HuH-7 (cell line): ENCODE results near the gene FGF19.

Experiments
- DNase-seq: peaks from one replicate; pipeline ENCODE4 v3.0.0; 2011; ENCODE audit warnings: low spot score

FGF19 gene

DNA sequence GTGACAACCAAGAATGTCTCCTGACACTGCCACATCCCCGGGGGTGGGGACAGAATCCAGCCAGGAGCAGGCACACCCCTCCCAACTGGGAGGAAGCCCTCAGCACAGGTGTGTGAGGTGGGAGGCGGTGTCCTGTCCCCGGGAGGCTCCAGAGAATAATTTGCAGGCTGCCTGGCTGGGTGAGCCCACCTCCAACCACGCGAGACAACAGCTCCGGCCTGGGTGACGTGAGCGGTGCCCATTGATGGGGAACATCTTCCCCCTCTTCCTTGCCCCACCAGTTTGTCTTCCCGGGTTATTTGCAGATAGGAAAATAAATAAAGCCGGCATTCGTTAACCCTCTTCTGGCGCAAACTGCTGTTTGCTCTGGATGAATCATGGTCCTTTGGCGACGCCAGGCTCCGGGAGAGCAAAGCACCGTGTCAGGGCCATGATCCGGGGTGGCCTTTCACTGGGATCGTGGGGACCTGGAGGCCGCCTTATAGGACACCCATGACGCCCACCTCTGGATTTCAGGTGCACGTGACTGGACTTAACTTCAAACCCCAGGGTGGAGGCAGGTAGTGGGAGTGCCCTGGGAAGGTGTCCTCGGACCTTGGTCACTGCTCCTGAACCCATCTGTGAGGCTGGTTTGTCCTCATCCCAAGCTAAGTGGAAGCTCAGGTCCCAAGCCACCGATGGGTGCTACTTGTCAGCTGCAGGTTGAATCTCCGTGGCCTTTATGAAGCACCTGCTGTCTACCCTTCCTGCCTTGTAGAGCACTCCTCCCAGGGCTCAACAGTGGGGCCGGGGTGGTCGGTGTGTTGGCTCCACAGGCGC, 49.0 kb downstream of the FGF19 start:
- DNase-seq: no peak

DNA sequence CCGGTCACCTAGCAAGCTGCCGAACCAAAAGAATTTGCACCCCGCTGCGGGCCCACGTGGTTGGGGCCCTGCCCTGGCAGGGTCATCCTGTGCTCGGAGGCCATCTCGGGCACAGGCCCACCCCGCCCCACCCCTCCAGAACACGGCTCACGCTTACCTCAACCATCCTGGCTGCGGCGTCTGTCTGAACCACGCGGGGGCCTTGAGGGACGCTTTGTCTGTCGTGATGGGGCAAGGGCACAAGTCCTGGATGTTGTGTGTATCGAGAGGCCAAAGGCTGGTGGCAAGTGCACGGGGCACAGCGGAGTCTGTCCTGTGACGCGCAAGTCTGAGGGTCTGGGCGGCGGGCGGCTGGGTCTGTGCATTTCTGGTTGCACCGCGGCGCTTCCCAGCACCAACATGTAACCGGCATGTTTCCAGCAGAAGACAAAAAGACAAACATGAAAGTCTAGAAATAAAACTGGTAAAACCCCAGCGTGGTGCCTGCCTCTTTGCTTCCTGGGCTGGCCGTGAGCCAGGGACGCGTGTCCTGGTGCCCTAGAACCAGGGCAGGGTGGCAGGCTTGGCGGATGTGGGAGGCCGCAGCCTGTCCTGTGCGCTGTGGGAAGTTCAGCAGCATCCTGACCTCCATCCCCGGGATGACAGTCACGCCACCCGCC, 49.7 kb downstream of the FGF19 start:
- no peak for DNase-seq

DNA sequence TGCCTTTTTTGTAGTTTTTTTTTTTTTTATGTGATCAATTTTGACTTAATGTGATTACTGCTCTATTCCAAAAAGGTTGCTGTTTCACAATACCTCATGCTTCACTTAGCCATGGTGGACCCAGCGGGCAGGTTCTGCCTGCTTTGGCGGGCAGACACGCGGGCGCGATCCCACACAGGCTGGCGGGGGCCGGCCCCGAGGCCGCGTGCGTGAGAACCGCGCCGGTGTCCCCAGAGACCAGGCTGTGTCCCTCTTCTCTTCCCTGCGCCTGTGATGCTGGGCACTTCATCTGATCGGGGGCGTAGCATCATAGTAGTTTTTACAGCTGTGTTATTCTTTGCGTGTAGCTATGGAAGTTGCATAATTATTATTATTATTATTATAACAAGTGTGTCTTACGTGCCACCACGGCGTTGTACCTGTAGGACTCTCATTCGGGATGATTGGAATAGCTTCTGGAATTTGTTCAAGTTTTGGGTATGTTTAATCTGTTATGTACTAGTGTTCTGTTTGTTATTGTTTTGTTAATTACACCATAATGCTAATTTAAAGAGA, 50.3 kb downstream of the FGF19 start:
- DNase-seq: no peak

DNA sequence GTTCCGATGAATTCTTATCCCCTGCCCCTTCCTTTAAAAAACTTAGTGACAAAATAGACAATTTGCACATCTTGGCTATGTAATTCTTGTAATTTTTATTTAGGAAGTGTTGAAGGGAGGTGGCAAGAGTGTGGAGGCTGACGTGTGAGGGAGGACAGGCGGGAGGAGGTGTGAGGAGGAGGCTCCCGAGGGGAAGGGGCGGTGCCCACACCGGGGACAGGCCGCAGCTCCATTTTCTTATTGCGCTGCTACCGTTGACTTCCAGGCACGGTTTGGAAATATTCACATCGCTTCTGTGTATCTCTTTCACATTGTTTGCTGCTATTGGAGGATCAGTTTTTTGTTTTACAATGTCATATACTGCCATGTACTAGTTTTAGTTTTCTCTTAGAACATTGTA, 50.8 kb downstream of the FGF19 start:
- no peak for DNase-seq

DNA sequence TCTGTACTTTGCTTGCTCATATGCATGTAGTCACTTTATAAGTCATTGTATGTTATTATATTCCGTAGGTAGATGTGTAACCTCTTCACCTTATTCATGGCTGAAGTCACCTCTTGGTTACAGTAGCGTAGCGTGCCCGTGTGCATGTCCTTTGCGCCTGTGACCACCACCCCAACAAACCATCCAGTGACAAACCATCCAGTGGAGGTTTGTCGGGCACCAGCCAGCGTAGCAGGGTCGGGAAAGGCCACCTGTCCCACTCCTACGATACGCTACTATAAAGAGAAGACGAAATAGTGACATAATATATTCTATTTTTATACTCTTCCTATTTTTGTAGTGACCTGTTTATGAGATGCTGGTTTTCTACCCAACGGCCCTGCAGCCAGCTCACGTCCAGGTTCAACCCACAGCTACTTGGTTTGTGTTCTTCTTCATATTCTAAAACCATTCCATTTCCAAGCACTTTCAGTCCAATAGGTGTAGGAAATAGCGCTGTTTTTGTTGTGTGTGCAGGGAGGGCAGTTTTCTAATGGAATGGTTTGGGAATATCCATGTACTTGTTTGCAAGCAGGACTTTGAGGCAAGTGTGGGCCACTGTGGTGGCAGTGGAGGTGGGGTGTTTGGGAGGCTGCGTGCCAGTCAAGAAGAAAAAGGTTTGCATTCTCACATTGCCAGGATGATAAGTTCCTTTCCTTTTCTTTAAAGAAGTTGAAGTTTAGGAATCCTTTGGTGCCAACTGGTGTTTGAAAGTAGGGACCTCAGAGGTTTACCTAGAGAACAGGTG, 51.8 kb downstream of the FGF19 start:
- no peak for DNase-seq

DNA sequence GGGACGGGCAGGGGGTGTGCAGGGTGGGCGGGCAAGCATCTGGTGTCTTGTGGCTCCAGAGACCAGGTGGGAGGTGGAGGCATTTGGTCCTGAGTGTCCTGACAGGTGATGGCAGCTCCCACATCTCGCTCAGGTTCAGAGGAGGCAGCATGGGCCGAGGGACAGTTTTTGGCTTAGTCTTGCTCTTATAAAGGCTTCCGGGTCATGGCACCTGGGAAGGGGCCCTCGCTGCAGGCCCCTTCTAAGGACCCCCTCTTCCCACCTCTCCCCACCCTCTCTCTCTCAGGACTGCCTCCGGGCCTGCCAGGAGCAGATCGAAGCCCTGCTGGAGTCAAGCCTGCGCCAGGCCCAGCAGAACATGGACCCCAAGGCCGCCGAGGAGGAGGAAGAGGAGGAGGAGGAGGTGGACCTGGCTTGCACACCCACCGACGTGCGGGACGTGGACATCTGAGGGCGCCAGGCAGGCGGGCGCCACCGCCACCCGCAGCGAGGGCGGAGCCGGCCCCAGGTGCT, 52.9 kb downstream of the FGF19 start:
- no peak for DNase-seq

DNA sequence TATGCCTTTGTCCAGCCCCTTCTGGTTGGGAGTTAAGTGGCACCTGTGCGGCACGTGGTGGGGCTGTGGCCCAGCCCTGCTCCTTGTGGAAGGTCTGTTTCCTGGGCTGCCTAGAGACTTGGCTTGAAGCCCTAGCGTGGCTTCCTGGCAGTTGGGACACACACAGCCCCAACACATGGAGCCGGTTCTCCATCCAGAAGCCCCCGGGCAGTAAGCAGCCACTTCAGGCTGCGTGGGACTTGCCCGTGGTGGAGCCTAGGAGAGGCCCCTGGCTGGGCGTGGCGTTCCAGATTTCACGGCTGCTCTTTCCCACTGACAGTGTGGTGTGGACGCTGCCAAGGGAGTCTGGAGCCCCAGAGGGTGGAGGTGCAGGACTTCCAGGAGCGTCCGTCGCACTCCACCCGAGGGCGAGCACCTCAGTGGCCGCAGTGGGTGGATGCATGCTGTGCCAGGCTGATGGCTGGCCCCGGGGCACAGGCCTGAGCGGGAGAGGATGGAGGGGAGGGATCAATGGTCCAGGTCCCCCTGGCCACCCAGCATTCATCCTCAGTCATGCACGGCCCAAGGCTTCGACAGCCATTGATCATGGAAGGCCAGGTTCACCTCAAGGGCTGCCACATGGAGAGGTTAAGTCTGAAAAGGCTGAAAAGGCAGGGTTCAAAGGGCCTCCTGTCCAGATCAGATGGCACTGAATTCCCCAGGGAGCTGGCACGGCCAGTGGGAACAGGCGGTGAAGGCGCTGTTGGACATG, 53.6 kb downstream of the FGF19 start:
- no peak for DNase-seq

DNA sequence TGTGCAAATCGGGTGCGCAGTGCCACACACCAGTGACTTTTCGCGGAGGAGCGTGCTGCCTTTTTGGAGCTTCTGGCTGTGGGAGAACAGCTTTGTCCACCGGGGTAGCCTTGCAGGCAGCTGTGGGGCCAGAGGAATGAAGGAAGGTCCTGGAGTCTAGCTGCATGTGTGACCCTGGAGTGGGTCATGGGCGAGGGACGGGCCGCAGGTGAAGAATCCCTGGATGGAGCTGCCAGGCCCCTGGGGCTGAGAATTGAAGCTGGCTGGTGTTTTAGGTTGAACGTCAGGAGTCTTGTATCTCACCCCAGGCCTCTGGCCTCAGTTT, 54.3 kb downstream of the FGF19 start:
- DNase-seq: no peak

DNA sequence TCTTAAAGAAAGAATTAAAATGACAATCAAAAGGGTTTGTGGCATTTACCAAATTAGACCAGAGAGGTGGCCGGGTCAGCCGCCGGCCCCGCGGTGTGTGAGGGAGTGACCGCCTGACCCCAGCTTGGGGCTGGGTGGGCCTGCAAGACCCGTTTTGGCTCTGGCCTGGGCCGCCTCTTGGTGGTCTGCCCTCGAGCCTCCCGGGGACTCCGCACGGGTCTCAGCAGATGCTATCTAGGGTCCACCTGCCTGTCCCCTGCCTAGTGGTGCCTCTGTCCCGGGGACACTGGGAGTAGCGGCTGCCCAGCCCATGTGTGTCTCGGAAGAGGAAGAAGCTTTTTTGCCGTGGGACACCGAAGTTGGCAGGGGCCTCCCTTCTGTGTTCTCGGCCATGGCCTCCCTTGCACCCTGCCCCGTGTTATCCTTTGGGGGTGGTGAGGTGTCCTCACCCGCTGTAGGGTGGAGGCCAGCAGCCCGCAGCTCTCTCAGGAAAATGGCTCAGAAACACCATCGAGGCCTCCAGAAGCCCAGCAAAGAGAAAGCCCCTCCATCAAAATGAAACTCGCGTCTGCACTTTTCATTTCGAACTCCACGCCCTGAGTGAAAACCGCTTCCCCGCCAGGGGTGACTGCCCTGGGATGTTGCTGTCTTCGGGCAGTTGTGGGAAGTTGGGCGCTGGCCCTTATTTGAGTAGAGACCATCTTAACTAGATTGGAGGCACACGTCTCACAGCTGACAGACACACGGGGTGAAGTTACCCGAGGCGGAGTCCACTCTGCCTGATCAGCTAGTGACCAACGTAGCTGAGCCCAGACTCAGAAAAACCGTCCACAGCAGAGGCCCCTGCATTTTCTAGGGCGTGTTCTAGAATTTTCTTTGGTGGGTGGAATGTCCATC, 54.9 kb downstream of the FGF19 start:
- DNase-seq: no peak
